ENCODE data around the gene EMC9.

The EMC9 gene

DNA sequence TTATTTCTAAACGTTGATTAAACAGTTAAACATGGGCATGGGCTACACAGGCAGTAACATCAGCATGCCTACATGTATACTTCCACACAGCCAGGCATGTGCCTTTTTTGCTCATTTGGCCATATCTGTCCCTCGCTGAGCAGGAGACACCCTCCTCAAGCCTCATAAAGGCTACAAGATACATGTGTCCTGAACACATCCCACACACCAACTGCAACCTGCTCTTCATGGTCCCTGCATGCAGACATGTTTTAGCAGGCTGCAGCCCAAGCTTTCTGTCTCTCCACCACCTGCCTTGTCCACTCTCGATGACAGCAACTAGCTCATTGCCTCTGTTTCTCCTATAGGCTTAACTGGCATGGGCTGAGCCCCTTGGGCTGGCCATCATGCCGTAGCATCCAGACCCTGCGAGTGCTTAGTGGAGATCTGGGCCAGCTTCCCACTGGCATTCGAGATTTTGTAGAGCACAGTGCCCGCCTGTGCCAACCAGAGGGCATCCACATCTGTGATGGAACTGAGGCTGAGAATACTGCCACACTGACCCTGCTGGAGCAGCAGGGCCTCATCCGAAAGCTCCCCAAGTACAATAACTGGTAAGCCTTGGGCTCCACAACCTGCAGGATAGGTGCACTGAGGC lies 44.7 kb downstream of the EMC9 start:
- DNase-seq: no peak
- no peak overlapping the region for H3K27ac ChIP-seq (ENCODE audit: insufficient read depth in 1 of 2, low read depth in 1 of 2, low read length in 2 of 2, poor library complexity in 1 of 2, severe bottlenecking in 2 of 2)
- POLR2A ChIA-PET: no interaction called here
- H3K27me3 ChIP-seq (replicated peaks in 2 of 5; ENCODE audit: control insufficient read depth in 4 of 5, insufficient read depth in 5 of 5, low read length in 4 of 5): no peaks in the 10 kb centered on the region
- peaks cover 0 to 44% (median 21%) of the 10 kb centered on the region in 4 experiments for H3K36me3 ChIP-seq (ENCODE audit: control insufficient read depth in 4 of 4, insufficient read depth in 4 of 4, low read length in 3 of 4)
- no peaks in the 10 kb centered on the region for H3K9me3 ChIP-seq (ENCODE audit: control extremely low read depth in 1 of 5, control insufficient read depth in 4 of 5, insufficient read depth in 2 of 5, low read depth in 1 of 5, low read length in 4 of 5)
- H3K4me3 ChIP-seq (ENCODE audit: control insufficient read depth in 1 of 7, extremely low read depth in 1 of 7, insufficient read depth in 4 of 7, low read depth in 2 of 7, low read length in 6 of 7): no peak overlapping the region
- 100% methylated on average over 8 of the region's 8 CpGs for WGBS (ENCODE audit: insufficient coverage)
- peaks cover 0 to 34% (median 27%) of the 10 kb centered on the region in 4 experiments for H3K4me1 ChIP-seq (ENCODE audit: control extremely low read depth in 1 of 4, control insufficient read depth in 4 of 4, insufficient read depth in 4 of 4, low read length in 3 of 4)
- CTCF ChIA-PET: interaction anchor here (0.8 to 7.1 kb wide), 5 partner anchors 11 to 38 kb away, joined by 3 to 83 read pairs (median 5); partner anchors contain the start of genes DCAF11 and NRL

DNA sequence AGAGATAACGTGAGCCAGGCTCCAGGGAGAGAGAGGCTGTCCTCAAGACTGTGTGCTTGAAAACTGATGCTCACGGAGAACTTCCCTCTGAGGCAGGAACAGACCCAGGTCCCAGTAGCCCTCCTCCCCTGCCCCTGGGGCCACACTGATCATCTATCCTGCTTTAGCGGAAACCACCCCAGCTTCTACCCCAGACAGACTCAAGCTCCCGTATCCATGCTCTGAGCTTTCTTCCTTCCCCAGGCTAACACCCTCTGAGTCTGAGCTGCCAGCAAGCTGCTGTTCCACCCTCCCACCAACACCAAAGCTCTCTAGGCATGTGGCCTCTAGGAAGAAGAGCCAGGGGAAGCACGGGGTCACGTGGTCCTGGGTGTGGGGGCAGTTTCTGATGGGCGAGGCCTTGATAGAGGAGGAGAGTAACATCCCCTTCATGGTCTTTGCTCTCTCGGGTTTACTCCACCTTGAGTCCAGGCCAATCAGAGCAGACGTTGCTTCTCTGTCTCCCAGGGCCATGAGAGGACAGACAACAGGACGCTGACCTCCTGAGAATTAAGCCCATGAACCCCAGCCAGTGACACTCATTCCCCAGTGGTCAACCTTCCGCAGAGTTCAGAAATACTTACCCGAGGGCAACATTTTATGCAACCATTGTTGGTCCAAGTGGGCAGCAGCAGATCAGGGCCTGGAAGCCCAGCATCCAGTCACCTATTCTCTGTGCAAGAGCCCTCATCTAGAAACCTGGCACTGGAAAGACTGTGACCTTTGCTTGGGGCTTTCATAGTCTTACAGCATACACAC lies 45.9 kb downstream of the EMC9 start:
- peak overlapping the region; percentile 48 to 86 (median 77) for H3K4me3 ChIP-seq (ENCODE audit: control insufficient read depth in 1 of 7, extremely low read depth in 1 of 7, insufficient read depth in 4 of 7, low read depth in 2 of 7, low read length in 6 of 7)
- peak; percentile 38 to 77 (median 69) for DNase-seq
- H3K27ac ChIP-seq (ENCODE audit: insufficient read depth in 1 of 2, low read depth in 1 of 2, low read length in 2 of 2, poor library complexity in 1 of 2, severe bottlenecking in 2 of 2): peak overlapping the region; percentile 80 to 90
- peaks cover 0 to 32% (median 16%) of the 10 kb centered on the region in 4 experiments for H3K36me3 ChIP-seq (ENCODE audit: control insufficient read depth in 4 of 4, insufficient read depth in 4 of 4, low read length in 3 of 4)
- H3K27me3 ChIP-seq (replicated peaks in 2 of 5; ENCODE audit: control insufficient read depth in 4 of 5, insufficient read depth in 5 of 5, low read length in 4 of 5): no peaks in the 10 kb centered on the region
- 36% methylated on average over 9 of the region's 12 CpGs for WGBS (ENCODE audit: insufficient coverage)
- H3K9me3 ChIP-seq (ENCODE audit: control extremely low read depth in 1 of 5, control insufficient read depth in 4 of 5, insufficient read depth in 2 of 5, low read depth in 1 of 5, low read length in 4 of 5): no peaks in the 10 kb centered on the region
- peaks cover 0 to 37% (median 29%) of the 10 kb centered on the region in 4 experiments for H3K4me1 ChIP-seq (ENCODE audit: control extremely low read depth in 1 of 4, control insufficient read depth in 4 of 4, insufficient read depth in 4 of 4, low read length in 3 of 4)
- POLR2A ChIA-PET: interaction anchor here (1.7 to 2.6 kb wide), 3 partner anchors 10 to 18 kb away, joined by 5 to 12 read pairs (median 11); partner anchors contain the start of genes DCAF11 and NRL
- CTCF ChIA-PET: interaction anchor here (0.7 to 8.7 kb wide), 8 partner anchors 11 to 88 kb away, joined by 3 to 178 read pairs (median 9); partner anchors contain the start of genes CARMIL3, DCAF11, IRF9 and NRL

- Histone ChIP-seq H3K4me3 (ENCODE audit: control insufficient read depth in 1 of 7, extremely low read depth in 1 of 7, insufficient read depth in 4 of 7, low read depth in 2 of 7, low read length in 6 of 7) (peak overlapping the region; percentile 48 to 86 (median 77)), H3K27ac (ENCODE audit: insufficient read depth in 1 of 2, low read depth in 1 of 2, low read length in 2 of 2, poor library complexity in 1 of 2, severe bottlenecking in 2 of 2) (peak overlapping the region; percentile 80 to 90), H3K4me1 (ENCODE audit: control extremely low read depth in 1 of 4, control insufficient read depth in 4 of 4, insufficient read depth in 4 of 4, low read length in 3 of 4) (peaks cover 0 to 37% (median 29%) of the 10 kb centered on the region in 4 experiments), H3K9me3 (ENCODE audit: control extremely low read depth in 1 of 5, control insufficient read depth in 4 of 5, insufficient read depth in 2 of 5, low read depth in 1 of 5, low read length in 4 of 5) (no peaks in the 10 kb centered on the region), H3K36me3 (ENCODE audit: control insufficient read depth in 4 of 4, insufficient read depth in 4 of 4, low read length in 3 of 4) (peaks cover 0 to 27% (median 13%) of the 10 kb centered on the region in 4 experiments), H3K27me3 (replicated peaks in 2 of 5; ENCODE audit: control insufficient read depth in 4 of 5, insufficient read depth in 5 of 5, low read length in 4 of 5) (no peaks in the 10 kb centered on the region)
- POLR2A ChIA-PET: interaction anchor here (1.7 to 2.6 kb wide), 3 partner anchors 10 to 19 kb away, joined by 5 to 12 read pairs (median 11); partner anchors contain the start of genes DCAF11 and NRL
- CTCF ChIA-PET: interaction anchor here (0.7 to 8.7 kb wide), 7 partner anchors 10 to 87 kb away, joined by 3 to 178 read pairs (median 12); partner anchors contain the start of genes CARMIL3, DCAF11, IRF9 and NRL
- 3% methylated on average over 11 of the region's 14 CpGs for WGBS (ENCODE audit: insufficient coverage)
- peak; percentile 15 to 52 (median 34) for DNase-seq
Observed at GRCh38 chr14:24094841-24095270, 46.5 kb downstream of the EMC9 start.

GRCh38 chr14:24093901-24094840 lies 47.2 kb downstream of the EMC9 start, which contains the start of gene PCK2:
PCK2 (plus strand) TSS chr14:24094311; CDS start chr14:24094406, 95 bp downstream.
- peak; percentile 79 to 87 (median 84) for DNase-seq
- WGBS (ENCODE audit: insufficient coverage): under 1% methylated on average over 46 of the region's 68 CpGs
- no peaks in the 10 kb centered on the region for H3K27me3 ChIP-seq (replicated peaks in 2 of 5; ENCODE audit: control insufficient read depth in 4 of 5, insufficient read depth in 5 of 5, low read length in 4 of 5)
- POLR2A ChIA-PET: interaction anchor here (1.2 to 2.6 kb wide), 4 partner anchors 11 to 67 kb away, joined by 5 to 12 read pairs (median 8); partner anchors contain the start of genes DCAF11, IRF9 and NRL
- H3K36me3 ChIP-seq (ENCODE audit: control insufficient read depth in 4 of 4, insufficient read depth in 4 of 4, low read length in 3 of 4): peaks cover 0 to 20% (median 8%) of the 10 kb centered on the region in 4 experiments
- H3K4me1 ChIP-seq (ENCODE audit: control extremely low read depth in 1 of 4, control insufficient read depth in 4 of 4, insufficient read depth in 4 of 4, low read length in 3 of 4): peaks cover 0 to 37% (median 29%) of the 10 kb centered on the region in 4 experiments
- CTCF ChIA-PET: interaction anchor here (0.7 to 8.7 kb wide), 11 partner anchors 9 to 86 kb away, joined by 3 to 178 read pairs (median 6); partner anchors contain the start of genes CARMIL3, DCAF11, IRF9 and NRL
- peak within 1 kb of the TSS; percentile 80 to 90 for H3K27ac ChIP-seq (ENCODE audit: insufficient read depth in 1 of 2, low read depth in 1 of 2, low read length in 2 of 2, poor library complexity in 1 of 2, severe bottlenecking in 2 of 2)
- H3K9me3 ChIP-seq (ENCODE audit: control extremely low read depth in 1 of 5, control insufficient read depth in 4 of 5, insufficient read depth in 2 of 5, low read depth in 1 of 5, low read length in 4 of 5): no peaks in the 10 kb centered on the region
- H3K4me3 ChIP-seq (ENCODE audit: control insufficient read depth in 1 of 7, extremely low read depth in 1 of 7, insufficient read depth in 4 of 7, low read depth in 2 of 7, low read length in 6 of 7): peak within 1 kb of the TSS; percentile 48 to 86 (median 77)

DNA sequence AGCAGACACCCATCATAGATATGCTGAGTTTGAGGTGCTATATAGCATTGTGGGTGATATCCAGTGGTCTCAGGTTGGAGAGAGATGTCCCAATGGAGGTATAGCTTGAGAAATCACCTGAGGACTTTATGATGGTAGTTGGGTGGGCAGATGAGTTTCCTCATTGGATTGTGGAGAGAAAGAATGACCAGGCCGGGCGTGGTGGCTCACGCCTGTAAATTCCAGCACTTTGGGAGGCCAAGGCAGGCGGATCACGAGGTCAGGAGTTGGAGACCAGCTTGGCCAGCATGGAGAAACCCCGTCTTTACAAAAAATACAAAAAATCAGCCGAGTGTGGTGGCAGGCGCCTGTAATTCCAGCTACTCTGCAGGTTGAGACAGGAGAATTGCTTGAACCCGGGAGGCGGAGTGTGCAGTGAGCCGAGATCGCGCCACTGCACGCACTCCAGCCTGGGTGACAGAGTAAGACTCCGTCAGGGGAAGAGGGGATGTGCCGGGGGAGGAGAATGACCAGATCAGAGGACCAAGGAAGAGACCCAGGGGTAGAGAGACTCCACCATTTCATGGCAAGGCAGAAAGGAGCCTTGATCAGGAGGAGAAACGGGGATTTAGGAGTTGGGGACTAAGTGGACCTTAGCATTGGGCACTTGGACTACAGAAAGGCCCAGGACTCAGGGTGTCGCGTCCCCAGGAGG lies 48.0 kb downstream of the EMC9 start:
- H3K9me3 ChIP-seq (ENCODE audit: control extremely low read depth in 1 of 5, control insufficient read depth in 4 of 5, insufficient read depth in 2 of 5, low read depth in 1 of 5, low read length in 4 of 5): no peaks in the 10 kb centered on the region
- peak overlapping the region; percentile 80 to 90 for H3K27ac ChIP-seq (ENCODE audit: insufficient read depth in 1 of 2, low read depth in 1 of 2, low read length in 2 of 2, poor library complexity in 1 of 2, severe bottlenecking in 2 of 2)
- peaks cover 0 to 37% (median 29%) of the 10 kb centered on the region in 4 experiments for H3K4me1 ChIP-seq (ENCODE audit: control extremely low read depth in 1 of 4, control insufficient read depth in 4 of 4, insufficient read depth in 4 of 4, low read length in 3 of 4)
- 83% methylated on average over 19 of the region's 19 CpGs for WGBS (ENCODE audit: insufficient coverage)
- ChIA-PET POLR2A (interaction anchor here (0.8 to 2.6 kb wide), 4 partner anchors 12 to 68 kb away, joined by 3 to 11 read pairs (median 6); partner anchors contain the start of genes DCAF11, IRF9 and NRL), CTCF (interaction anchor here (0.8 to 8.7 kb wide), 15 partner anchors 9 to 108 kb away, joined by 3 to 178 read pairs (median 6); partner anchors contain the start of genes CARMIL3, CPNE6, DCAF11 and NRL)
- peak overlapping the region in 6 of 7 experiments; percentile 48 to 86 (median 78) for H3K4me3 ChIP-seq (ENCODE audit: control insufficient read depth in 1 of 7, extremely low read depth in 1 of 7, insufficient read depth in 4 of 7, low read depth in 2 of 7, low read length in 6 of 7)
- no peaks in the 10 kb centered on the region for H3K27me3 ChIP-seq (replicated peaks in 2 of 5; ENCODE audit: control insufficient read depth in 4 of 5, insufficient read depth in 5 of 5, low read length in 4 of 5)
- DNase-seq: no peak
- peaks cover 0 to 12% (median 4%) of the 10 kb centered on the region in 4 experiments for H3K36me3 ChIP-seq (ENCODE audit: control insufficient read depth in 4 of 4, insufficient read depth in 4 of 4, low read length in 3 of 4)
